IPS DF 19.7 (cell line): ENCODE results near the gene FARP1.

Experiments used
- DNase-seq: peaks from one replicate; pipeline ENCODE4 v3.0.0-alpha.2; 2013; ENCODE audit warnings: low read depth, low spot score

The FARP1 gene

GRCh38 chr13:98173431-98174152 lies 30.7 kb downstream of the FARP1 start:
- no peak for DNase-seq

GRCh38 chr13:98174307-98174706 lies 31.4 kb downstream of the FARP1 start:
- no peak for DNase-seq

GRCh38 chr13:98175043-98175442 lies 32.1 kb downstream of the FARP1 start:
- DNase-seq, result no peak

- DNase-seq, result no peak
Observed at GRCh38 chr13:98175823-98176222, 32.9 kb downstream of the FARP1 start.

GRCh38 chr13:98176777-98177608 lies 34.1 kb downstream of the FARP1 start, which contains the start of gene RNF113B:
RNF113B (minus strand) TSS chr13:98177269; CDS start chr13:98177236, 33 bp downstream.
- no peak for DNase-seq

- no peak for DNase-seq
Observed at GRCh38 chr13:98180092-98180491, 37.2 kb downstream of the FARP1 start.

- DNase-seq, result no peak
Observed at GRCh38 chr13:98181111-98181815, 38.4 kb downstream of the FARP1 start.

GRCh38 chr13:98182153-98182552 lies 39.3 kb downstream of the FARP1 start:
- no peak for DNase-seq

- no peak for DNase-seq
Observed at GRCh38 chr13:98182589-98182988, 39.7 kb downstream of the FARP1 start.

GRCh38 chr13:98184792-98185191 lies 41.9 kb downstream of the FARP1 start:
- no peak for DNase-seq

- no peak for DNase-seq
Observed at GRCh38 chr13:98187155-98187964, 44.5 kb downstream of the FARP1 start.

- DNase-seq, result no peak
Observed at GRCh38 chr13:98187965-98188261, 45.0 kb downstream of the FARP1 start.

GRCh38 chr13:98188544-98189166 lies 45.8 kb downstream of the FARP1 start:
- DNase-seq, result no peak

- DNase-seq, result no peak
Observed at GRCh38 chr13:98189841-98190505, 47.1 kb downstream of the FARP1 start.

GRCh38 chr13:98190889-98191444 lies 48.1 kb downstream of the FARP1 start:
- no peak for DNase-seq

- DNase-seq, result no peak
Observed at GRCh38 chr13:98192008-98192407, 49.1 kb downstream of the FARP1 start.

- no peak for DNase-seq
Observed at GRCh38 chr13:98195054-98195791, 52.3 kb downstream of the FARP1 start.

- no peak for DNase-seq
Observed at GRCh38 chr13:98198683-98199082, 55.8 kb downstream of the FARP1 start.

GRCh38 chr13:98199480-98199879 lies 56.6 kb downstream of the FARP1 start:
- no peak for DNase-seq
